ENCODE measurements around the gene OOSP1. TPM values are rescaled to one million over a fixed set of nuclear protein-coding genes. Genes with fewer than 3 reads are reported as not detected.

Gene OOSP1
- total and polyA plus RNA-seq, 2 of the 8 experiments (the other 6 are each of a cell fraction or from before 2014, with no cell fraction given): not detected

DNA sequence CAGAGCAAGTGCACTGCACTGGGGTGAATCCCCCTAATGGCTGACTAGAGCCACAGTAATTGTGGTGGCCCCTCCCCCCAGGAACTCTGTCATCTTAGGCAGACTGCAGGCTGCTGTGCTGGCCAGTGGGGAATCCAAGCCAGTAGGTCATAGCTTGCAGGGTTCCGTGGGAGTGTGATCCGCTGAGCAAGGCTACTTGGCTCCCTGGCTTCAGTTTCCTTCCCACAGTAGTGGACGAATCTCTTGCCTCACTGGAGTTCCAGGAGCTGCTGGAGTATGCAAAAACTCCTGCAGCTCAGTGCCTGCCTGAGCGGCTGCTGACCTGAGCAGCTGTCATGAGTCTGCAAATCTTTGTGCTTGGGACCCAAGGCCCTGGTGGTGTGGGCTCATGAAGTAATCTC, 46.5 kb upstream of the OOSP1 start:
- H2BK12ac ChIP-seq (ENCODE audit: low read depth, low read length): no peak overlapping the region; the same call in 1 of the 2 replicates
- 34% methylated on average over 4 of the region's 4 CpGs; no CpG with 5 or more reads in 1 of the 2 experiments for WGBS, 2 experiments (ENCODE audit: extremely low coverage in 1 of 2, insufficient coverage in 1 of 2, insufficient read length in 1 of 2, insufficient replicate concordance in 2 of 2, low coverage in 1 of 2, low lambda C conversion rate in 2 of 2, missing lambda C conversion rate in 1 of 2)
- no peak overlapping the region for H3K9ac ChIP-seq (replicated peaks in 1 of 4; ENCODE audit: extremely low read depth in 1 of 4, low read depth in 3 of 4, low read length in 3 of 4)
- FAIRE-seq (no peak), DNase-seq (ENCODE audit: low read depth in 1 of 2, low spot score in 2 of 2) (peak in 1 of 2 experiments; percentile 74)
- H3K79me1 ChIP-seq (ENCODE audit: low read depth, low read length): no peaks in the 10 kb centered on the region
- no peak overlapping the region for H2AK5ac ChIP-seq (ENCODE audit: low read depth, low read length)
- no peak overlapping the region for H3K4ac ChIP-seq (replicated peaks; ENCODE audit: insufficient read length, low read depth, low read length)
- H3K27ac ChIP-seq (ENCODE audit: low read depth, low read length): 0 out of 2 replicates have a peak overlapping the region, but pooled peaks have one; percentile 14
- no peaks in the 10 kb centered on the region for H4K20me1 ChIP-seq (replicated peaks in 1 of 2; ENCODE audit: control insufficient read depth in 1 of 2, insufficient read depth in 2 of 2, low read length in 2 of 2)
- no peaks in the 10 kb centered on the region for H3K36me3 ChIP-seq (ENCODE audit: control insufficient read depth in 2 of 4, insufficient read depth in 4 of 4, low read length in 3 of 4)
- no peak overlapping the region for H4K91ac ChIP-seq (replicated peaks; ENCODE audit: insufficient read length, low read length)
- H2BK15ac ChIP-seq (ENCODE audit: low read length): 0 out of 2 replicates have a peak overlapping the region, but pooled peaks have one; percentile 55
- H4K8ac ChIP-seq (ENCODE audit: extremely low read depth, insufficient read depth, low read length): peak overlapping the region; percentile 81; the same call in 1 of the 2 replicates
- no peaks in the 10 kb centered on the region for H3K23me2 ChIP-seq (ENCODE audit: low read depth, low read length)
- CTCF ChIA-PET (ENCODE audit: partially characterized antibody): interaction anchor here (0.6 to 2.4 kb wide), 7 partner anchors 9 to 445 kb away, joined by 3 to 10 read pairs (median 4); no protein-coding TSS in a partner anchor
- peak overlapping the region; percentile 10 to 49; a peak in 2 of 4 replicates for H3K4me2 ChIP-seq (ENCODE audit: insufficient read depth in 1 of 2, low read depth in 2 of 2, low read length in 2 of 2)
- H2BK20ac ChIP-seq (ENCODE audit: low read length): no peak overlapping the region
- POLR2A ChIA-PET (ENCODE audit: partially characterized antibody): no interaction called here
- H3K4me1 ChIP-seq (replicated peaks in 1 of 4; ENCODE audit: control insufficient read depth in 3 of 4, insufficient read depth in 4 of 4, low read length in 3 of 4): peaks cover 5 to 9% (median 9%) of the 10 kb centered on the region in 4 experiments
- H3K56ac ChIP-seq (replicated peaks; ENCODE audit: insufficient read length, low read depth, low read length): no peak overlapping the region
- no peak overlapping the region; a peak in 1 of 8 replicates for H3K4me3 ChIP-seq (ENCODE audit: extremely low read depth in 1 of 4, insufficient read depth in 2 of 4, low read depth in 3 of 4, low read length in 4 of 4)
- no peak overlapping the region for H3K14ac ChIP-seq (ENCODE audit: insufficient read length)
- peak overlapping the region; percentile 63; the same call in 1 of the 2 replicates for H2BK5ac ChIP-seq (ENCODE audit: low read depth, low read length)
- H3K79me2 ChIP-seq (ENCODE audit: control insufficient read depth in 1 of 2, insufficient read depth in 2 of 2, low read length in 2 of 2): no peaks in the 10 kb centered on the region
- H3K27me3 ChIP-seq (replicated peaks in 1 of 4; ENCODE audit: control insufficient read depth in 3 of 4, extremely low read depth in 1 of 4, insufficient read depth in 3 of 4, low read length in 3 of 4): no peaks in the 10 kb centered on the region
- no peak overlapping the region for H4K5ac ChIP-seq (ENCODE audit: insufficient read length, low read depth, low read length)
- peak overlapping the region; percentile 19 for H3K18ac ChIP-seq (ENCODE audit: extremely low read depth, low read length)
- H2AFZ ChIP-seq (ENCODE audit: low read length): peak overlapping the region; percentile 100
- H2BK120ac ChIP-seq (replicated peaks; ENCODE audit: low read depth, low read length): no peak overlapping the region
- H3K23ac ChIP-seq (ENCODE audit: insufficient read length): no peak overlapping the region
- H3K9me3 ChIP-seq (ENCODE audit: insufficient read depth in 2 of 2, low read depth in 1 of 2, low read length in 1 of 2): no peaks in the 10 kb centered on the region
- TF ChIP-seq NRF1 (IDR thresholded peaks at IDR 0.05; ENCODE audit: low read depth, low read length) (no peak), GABPA (IDR thresholded peaks at IDR 0.05; ENCODE audit: borderline replicate concordance, insufficient read depth, low read length) (0 out of 2 replicates have a peak, but pooled peaks have one; percentile 11), KDM1A (IDR thresholded peaks at IDR 0.05; ENCODE audit: borderline replicate concordance, low read length) (no peak), SRF (IDR thresholded peaks at IDR 0.05; ENCODE audit: low read depth, low read length) (no peak), BRCA1 (IDR thresholded peaks at IDR 0.05; ENCODE audit: low read depth, low read length) (no peak), RAD21 (IDR thresholded peaks at IDR 0.05 in 1 of 2, conservative IDR thresholded peaks at IDR 0.05 in 1 of 2; ENCODE audit: low read depth in 2 of 2, low read length in 2 of 2) (peak in 1 of 2 experiments; percentile 1; a peak in 1 of 4 replicates), ZNF274 (IDR thresholded peaks at IDR 0.05; ENCODE audit: borderline replicate concordance, extremely low read depth, low read length) (no peak)
- TF ChIP-seq, protein P1, sequence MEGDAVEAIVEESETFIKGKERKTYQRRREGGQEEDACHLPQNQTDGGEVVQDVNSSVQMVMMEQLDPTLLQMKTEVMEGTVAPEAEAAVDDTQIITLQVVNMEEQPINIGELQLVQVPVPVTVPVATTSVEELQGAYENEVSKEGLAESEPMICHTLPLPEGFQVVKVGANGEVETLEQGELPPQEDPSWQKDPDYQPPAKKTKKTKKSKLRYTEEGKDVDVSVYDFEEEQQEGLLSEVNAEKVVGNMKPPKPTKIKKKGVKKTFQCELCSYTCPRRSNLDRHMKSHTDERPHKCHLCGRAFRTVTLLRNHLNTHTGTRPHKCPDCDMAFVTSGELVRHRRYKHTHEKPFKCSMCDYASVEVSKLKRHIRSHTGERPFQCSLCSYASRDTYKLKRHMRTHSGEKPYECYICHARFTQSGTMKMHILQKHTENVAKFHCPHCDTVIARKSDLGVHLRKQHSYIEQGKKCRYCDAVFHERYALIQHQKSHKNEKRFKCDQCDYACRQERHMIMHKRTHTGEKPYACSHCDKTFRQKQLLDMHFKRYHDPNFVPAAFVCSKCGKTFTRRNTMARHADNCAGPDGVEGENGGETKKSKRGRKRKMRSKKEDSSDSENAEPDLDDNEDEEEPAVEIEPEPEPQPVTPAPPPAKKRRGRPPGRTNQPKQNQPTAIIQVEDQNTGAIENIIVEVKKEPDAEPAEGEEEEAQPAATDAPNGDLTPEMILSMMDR (IDR thresholded peaks at IDR 0.05; ENCODE audit: control extremely low read depth in 1 of 3, insufficient read depth in 1 of 3, low read depth in 1 of 3, low read length in 3 of 3): peak in 2 of 3 experiments; percentile 2 to 22; a peak in 2 of 4 replicates
- TF ChIP-seq, protein P2, sequence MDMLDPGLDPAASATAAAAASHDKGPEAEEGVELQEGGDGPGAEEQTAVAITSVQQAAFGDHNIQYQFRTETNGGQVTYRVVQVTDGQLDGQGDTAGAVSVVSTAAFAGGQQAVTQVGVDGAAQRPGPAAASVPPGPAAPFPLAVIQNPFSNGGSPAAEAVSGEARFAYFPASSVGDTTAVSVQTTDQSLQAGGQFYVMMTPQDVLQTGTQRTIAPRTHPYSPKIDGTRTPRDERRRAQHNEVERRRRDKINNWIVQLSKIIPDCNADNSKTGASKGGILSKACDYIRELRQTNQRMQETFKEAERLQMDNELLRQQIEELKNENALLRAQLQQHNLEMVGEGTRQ (IDR thresholded peaks at IDR 0.05; ENCODE audit: low read length): no peak

Measured in H1 (cell line).